GM21723 (cell line): ENCODE data around the gene RGS16.

Experiments
- ATAC-seq: cut with Tn5 transposase; IDR thresholded peaks from one replicate; pipeline ENCODE4 v1.9.1; 2021; ENCODE audit warnings: mild to moderate bottlenecking, moderate library complexity; ENCODE audit not compliant: unreplicated experiment

The RGS16 gene

DNA sequence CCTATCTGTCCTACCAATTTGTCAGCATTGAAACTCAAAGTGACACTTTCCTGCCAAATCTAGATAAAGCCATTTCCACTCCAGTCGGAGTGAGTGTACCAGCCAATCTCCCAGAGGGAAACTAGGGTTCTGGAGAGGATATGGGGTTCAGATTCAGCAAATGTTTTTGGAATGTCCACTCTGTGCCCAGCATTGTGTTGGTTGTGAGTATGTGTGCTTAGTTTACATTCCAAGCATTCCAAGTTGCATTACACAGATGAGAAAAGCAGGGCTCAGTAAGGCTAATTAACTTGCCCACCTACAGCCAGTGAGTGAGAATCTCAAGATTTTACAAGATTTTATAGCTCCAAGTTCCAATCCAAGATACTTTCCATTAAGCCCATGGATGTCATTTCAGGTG is 26.4 kb upstream of the RGS16 start:
- no peak for ATAC-seq

GRCh38 chr1:182629499-182630096 is 25.4 kb upstream of the RGS16 start:
- peak; percentile 51 for ATAC-seq

DNA sequence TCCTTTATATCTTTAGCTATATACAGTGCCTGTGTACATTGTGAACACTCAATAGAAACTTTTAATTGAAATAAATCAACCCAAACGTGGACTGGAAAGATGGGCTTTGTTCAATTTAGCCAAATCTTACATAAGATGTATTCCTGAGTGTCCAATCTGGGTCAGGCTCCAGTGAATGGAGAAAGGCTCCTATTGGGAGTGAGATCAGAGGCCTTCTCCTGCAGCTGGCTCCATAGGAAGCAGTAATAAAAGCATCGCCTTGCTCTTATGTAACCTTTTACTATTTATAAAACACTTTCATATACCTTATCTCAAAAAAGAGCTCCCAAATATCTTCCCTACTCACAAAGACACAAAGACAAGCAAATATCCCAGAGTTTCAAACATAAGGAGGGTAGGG is 24.9 kb upstream of the RGS16 start:
- no peak for ATAC-seq

- no peak for ATAC-seq
Observed at GRCh38 chr1:182628657-182629056, 24.5 kb upstream of the RGS16 start.

DNA sequence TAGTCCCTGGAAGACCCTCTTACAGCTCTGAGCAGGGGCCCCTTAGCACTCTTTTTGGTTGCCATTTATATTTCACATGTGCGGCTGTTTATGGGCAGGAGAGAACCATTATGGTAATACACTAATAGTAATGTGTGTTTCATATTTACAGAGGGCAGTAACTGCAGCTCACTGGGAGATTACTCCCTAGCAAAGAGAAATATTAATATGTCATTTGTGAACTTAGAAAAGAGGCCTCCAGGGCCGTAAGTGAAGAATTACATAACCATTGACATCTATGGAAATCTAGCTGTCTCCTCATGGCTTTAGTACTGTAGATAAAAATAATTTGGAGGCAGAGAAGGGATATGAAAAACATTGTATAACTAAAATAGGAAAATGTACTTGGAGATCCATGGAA is 23.4 kb upstream of the RGS16 start:
- no peak for ATAC-seq

DNA sequence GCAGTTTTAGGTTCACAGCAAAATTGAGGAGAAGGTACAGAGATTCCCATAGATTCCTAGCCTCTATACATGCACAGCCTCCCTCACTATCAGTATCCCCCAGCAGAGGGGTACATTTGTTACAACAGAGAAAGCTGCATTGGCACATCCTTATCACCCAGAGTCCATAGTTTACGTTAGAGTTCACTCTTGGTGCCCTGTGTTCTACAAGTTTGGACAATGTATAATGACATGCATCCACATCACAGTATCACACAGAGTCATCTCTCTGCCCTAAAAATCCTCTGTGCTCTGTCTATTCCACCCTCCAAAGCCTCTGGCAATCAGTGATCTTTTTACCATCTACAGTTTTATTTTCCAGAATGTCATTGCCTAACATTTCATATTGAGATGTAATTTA is 22.3 kb upstream of the RGS16 start:
- no peak for ATAC-seq

GRCh38 chr1:182625719-182626504 is 21.7 kb upstream of the RGS16 start:
- ATAC-seq: no peak

- no peak for ATAC-seq
Observed at GRCh38 chr1:182625024-182625423, 20.8 kb upstream of the RGS16 start.

DNA sequence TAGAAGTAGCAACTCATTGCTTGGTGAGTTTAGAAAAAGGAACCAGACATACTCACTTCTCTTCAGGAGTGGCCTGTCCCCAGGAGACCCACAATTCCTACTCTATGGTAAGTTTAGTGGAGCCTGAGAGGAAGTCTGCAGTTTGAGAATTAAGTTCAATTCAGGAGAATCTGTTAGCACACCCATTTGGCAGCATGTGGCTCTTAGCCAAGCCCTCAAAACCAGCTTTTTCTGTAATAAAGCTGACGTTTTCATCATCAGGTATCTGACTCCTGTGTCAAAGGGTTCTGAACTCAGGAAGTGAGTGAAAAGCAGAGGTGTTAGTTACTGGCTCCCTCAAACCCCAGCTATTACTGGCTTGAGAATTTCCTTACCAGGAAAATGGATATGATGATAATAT is 20.4 kb upstream of the RGS16 start:
- no peak for ATAC-seq

DNA sequence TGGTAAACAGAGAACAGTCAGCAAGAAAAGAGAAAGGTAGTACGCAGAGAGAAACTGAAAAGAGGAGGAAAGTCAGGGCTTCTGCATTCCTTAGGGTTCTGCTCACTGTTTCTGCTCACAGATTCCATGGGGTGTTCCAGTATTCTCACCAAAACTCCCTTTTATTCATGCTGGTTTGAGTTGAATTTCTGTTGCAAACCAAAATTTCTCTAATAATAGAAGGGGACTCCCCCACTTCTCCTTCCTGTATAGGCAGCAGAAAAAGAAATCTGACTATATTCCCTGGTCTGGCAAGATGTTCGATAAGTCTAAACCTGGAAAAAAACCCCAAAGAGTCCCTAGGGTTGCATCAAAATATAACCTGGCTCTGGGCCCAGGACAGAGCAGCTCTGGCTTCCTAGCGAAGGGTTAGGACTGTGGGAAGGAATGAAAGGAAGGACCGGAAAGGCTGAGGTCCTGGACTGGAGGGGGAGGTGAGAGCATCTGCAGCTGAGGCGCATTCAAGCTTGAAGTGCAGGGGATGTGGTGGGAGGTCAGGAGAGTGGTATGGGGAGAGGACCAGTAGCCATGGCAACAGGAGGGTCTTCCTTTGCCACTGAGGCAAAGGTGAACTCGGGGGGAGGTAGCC is 18.8 kb upstream of the RGS16 start:
- no peak for ATAC-seq

DNA sequence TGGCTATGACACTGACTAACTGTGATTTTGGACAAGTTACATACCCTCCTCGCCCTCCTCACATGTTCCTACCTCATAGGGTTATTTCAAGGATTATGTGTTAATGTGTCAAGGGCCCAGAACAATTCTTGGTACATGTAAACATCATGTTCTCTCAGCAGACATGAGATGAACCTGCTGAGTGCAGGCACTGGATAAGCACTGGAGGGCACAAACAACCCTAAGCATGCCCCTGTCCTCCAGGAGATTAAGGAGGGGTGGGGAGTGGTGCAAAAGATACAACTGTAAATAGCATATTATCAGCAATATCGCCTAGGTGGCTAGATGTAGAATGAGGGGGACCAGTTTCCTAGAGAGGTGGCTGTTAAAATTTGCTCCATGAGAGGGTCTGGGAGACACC is 17.7 kb upstream of the RGS16 start:
- no peak for ATAC-seq

DNA sequence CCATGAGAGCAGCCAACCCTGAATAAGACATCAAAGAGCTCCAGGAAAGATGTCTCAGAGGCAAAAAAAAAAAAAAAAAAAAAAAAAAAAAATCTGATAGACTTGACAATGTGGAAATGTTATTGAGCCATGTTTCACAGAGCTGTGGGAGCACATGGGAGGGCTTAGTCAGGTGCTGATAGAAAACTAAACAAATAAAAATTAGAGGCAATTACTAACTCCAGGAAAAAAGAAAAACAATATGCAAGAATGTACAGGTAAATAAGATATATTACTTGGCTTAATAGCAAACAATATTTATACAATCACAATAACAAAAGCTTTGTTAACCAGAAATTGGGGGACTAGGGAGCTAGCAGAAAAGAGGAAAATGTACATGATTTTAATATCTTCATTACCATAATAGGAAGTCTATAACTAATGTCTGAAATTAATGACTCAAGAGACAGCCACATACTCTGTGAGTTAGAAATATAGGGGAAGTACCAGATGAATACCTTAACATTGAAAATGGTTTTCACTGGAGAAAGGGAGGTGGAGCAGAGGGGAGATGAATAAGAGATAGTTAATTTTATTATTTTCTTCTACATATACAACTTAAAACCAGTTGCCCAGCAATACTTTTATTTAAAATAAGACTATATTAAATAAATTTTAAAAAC is 16.9 kb upstream of the RGS16 start:
- ATAC-seq: no peak

DNA sequence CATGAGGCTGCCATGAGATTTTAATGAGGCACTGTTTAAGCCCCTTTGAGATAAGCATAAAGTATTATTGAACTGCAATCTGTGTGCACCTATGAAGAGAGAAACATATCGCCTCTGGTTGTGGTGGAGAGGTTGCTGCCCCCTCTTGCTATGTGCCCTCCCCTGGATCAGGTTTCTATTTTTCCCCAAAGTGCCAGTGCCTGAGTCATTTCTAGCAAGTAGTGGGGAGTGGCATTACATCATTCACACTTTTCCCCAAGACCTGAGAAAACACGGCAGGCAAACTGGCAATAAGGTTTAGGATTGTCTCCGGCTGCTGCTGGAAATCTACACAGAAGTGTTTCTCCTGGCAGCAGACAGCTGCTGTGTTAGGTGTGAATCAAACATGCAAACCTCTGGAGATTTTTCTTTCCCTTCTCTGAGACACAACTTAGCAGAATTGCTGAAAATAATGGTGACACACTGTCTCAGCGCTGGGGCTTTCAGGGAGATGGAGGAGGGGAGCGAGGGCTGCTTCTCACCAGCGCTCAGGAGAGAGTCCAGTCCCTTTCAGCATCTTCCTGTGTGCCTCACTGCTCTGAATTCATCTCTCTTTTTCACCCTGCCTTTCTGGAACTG is 13.7 kb upstream of the RGS16 start:
- ATAC-seq: no peak

GRCh38 chr1:182617014-182617429 is 12.8 kb upstream of the RGS16 start:
- no peak for ATAC-seq

DNA sequence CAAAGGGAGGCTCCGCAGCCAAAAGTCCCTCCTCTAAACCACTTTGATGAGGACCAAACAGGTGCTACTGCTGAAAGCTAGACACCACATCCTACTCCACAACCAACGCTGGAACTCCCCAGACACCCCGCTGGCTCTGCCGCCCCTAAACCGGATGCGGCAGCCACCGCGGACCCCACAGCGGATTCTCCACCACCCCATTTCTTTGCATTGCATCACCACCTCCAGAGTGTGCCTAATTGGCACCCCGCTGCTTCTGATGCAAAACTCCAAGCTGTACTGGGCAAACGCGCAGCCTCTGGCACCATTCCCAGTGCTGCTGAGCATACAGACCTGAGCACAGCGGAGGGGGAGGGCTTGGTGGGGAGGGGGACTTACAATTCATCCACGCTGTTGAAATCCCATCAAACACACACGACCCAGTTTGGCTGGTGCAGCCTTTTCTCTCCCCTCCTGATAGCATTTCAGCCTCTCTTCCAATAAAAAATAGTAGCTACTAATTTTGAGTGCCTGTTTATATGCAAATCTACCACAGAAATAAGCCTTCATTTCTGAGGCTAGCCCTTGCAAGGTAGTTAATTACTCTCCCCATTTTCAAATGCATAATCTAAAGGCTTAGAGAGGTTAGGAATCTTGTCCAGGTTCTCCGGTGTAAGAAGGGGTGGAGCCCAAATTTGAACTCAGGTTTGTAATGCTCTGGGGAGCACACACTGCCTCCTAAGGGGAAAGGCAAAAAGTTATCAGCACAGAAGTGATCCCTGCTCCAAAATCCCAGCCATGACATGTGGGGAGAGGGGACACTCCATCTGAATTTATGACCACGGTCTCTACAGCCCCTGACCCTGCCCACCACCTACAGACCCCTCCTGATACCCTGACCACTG is 12.2 kb upstream of the RGS16 start:
- ATAC-seq: peak; percentile 75

DNA sequence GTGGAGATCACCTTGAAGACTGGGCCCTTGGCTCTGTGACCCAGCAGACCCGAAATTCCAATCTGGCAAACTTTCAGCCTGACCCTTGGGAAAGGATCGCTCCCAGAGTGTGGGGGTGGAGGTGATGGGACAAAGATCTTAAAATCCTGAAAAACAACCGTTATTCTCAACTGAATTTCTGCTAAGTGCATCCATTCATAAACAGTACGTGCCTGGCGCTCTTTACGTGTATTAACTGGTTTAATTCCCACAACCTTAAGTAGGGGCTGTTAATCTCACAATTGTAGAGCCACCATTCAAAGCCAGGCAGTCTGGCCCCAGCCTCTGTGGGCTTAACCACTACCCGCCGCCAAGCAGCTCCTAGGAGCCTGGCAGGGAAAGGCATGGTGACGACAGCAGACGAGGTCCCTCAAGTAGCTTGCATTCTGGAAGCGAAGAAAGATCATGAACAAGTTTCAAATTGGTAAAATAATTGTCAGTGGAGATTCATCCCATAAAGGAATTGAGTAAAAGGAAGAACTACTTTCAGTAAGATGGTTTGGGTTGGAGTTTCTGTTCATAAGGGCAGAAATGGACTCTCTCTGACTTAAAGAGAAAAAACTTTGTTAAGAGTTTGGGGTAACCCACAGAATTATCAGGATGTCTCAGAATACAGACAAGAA is 11.4 kb upstream of the RGS16 start:
- ATAC-seq: peak; percentile 27

GRCh38 chr1:182614796-182615454 is 10.7 kb upstream of the RGS16 start:
- ATAC-seq: peak; percentile 43

DNA sequence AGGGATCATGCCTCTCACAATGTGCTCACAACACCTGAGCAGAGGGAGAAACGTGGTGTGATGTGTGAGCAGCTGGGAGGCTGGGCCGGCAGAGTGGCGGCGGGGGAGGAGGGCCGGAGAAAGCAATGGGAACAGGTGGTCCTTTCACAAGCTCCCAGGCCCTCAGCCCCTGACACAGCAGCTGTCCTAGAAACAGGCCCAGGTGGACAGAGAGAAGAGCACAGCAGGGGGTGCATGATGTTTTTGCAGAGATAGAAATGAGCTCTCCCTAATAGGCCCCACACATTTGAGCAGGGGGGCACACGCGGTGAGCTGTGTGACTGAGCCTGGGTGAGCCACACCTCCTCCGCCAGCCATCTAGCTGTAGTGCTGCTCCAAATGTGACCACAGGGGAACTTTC is 7.6 kb upstream of the RGS16 start:
- no peak for ATAC-seq

GRCh38 chr1:182611326-182611725 is 7.1 kb upstream of the RGS16 start:
- no peak for ATAC-seq
